Type B pancreatic cell (in vitro differentiated cells): ENCODE measurements around the gene PTPA. TPM values are rescaled to one million over a fixed set of nuclear protein-coding genes. Genes with fewer than 3 reads are reported as not detected.

ENCODE experiments used
- DNase-seq: peaks from one replicate; pipeline ENCODE4 v3.0.0; 2021; ENCODE audit warnings: mixed read lengths; ENCODE audit not compliant: unreplicated experiment; ENCODE audit errors: extremely low spot score
- H3K27ac Mint-ChIP-seq: 2 replicates; pipeline ENCODE4 v1.8.0; 2021; ENCODE audit warnings: mild to moderate bottlenecking, mixed read lengths
- H3K27me3 Mint-ChIP-seq: 2 replicates; pipeline ENCODE4 v1.8.0; 2021; ENCODE audit warnings: mixed read lengths
- H3K36me3 Mint-ChIP-seq: 2 replicates; pipeline ENCODE4 v1.8.0; 2021; ENCODE audit warnings: mixed read lengths
- H3K4me1 Mint-ChIP-seq: one replicate; pipeline ENCODE4 v1.8.0; 2021; ENCODE audit warnings: mixed read lengths; ENCODE audit not compliant: unreplicated experiment
- H3K4me3 Mint-ChIP-seq: 2 replicates; pipeline ENCODE4 v1.8.0; 2021; ENCODE audit warnings: mild to moderate bottlenecking, mixed read lengths
- H3K9me3 Mint-ChIP-seq: 2 replicates; pipeline ENCODE4 v1.8.0; 2021; ENCODE audit warnings: mixed read lengths
- CTCF ChIP-seq: fragments of 200-600 bp; sonication (generic); conservative IDR thresholded peaks from 2 replicates; pipeline ENCODE4 v1.5.0; 2021; ENCODE audit warnings: antibody characterized with exemption, mild to moderate bottlenecking
- total RNA-seq: library from RNA; stranded (reverse); gene quantifications from 2 replicates; pipeline ENCODE4 v1.2.1, GENCODE V29; 2021; ENCODE audit warnings: low replicate concordance

PTPA gene
- total RNA-seq, 1 donor from 2014 or later: 102 TPM

- Mint-ChIP-seq H3K36me3 (no peaks in the 10 kb centered on the region), H3K27me3 (no peaks in the 10 kb centered on the region), H3K4me1 (peaks cover 22% of the 10 kb centered on the region), H3K4me3 (peak overlapping the region; percentile 84), H3K27ac (peak overlapping the region; percentile 59), H3K9me3 (no peaks in the 10 kb centered on the region)
- no peak for DNase-seq
- no peak for TF ChIP-seq CTCF
Measured at GRCh38 chr9:129178568-129179382, 67.6 kb downstream of the PTPA start.

GRCh38 chr9:129181246-129181645 lies 70.0 kb downstream of the PTPA start:
- no peak for TF ChIP-seq CTCF
- Mint-ChIP-seq H3K4me3 (no peak overlapping the region), H3K27me3 (no peaks in the 10 kb centered on the region), H3K9me3 (no peaks in the 10 kb centered on the region), H3K36me3 (no peaks in the 10 kb centered on the region), H3K27ac (no peak overlapping the region), H3K4me1 (peaks cover 42% of the 10 kb centered on the region)
- DNase-seq: no peak

GRCh38 chr9:129182122-129182521 lies 70.9 kb downstream of the PTPA start:
- Mint-ChIP-seq H3K4me3 (no peak overlapping the region), H3K27me3 (no peaks in the 10 kb centered on the region), H3K4me1 (peaks cover 42% of the 10 kb centered on the region), H3K36me3 (no peaks in the 10 kb centered on the region), H3K9me3 (no peaks in the 10 kb centered on the region), H3K27ac (peak overlapping the region; percentile 29)
- no peak for TF ChIP-seq CTCF
- DNase-seq: no peak

- Mint-ChIP-seq H3K9me3 (no peaks in the 10 kb centered on the region), H3K4me3 (no peak overlapping the region), H3K4me1 (peaks cover 42% of the 10 kb centered on the region), H3K27me3 (no peaks in the 10 kb centered on the region), H3K36me3 (no peaks in the 10 kb centered on the region), H3K27ac (peak overlapping the region; percentile 29)
- peak; percentile 74 for TF ChIP-seq CTCF
- no peak for DNase-seq
Measured at GRCh38 chr9:129182625-129183494, 71.6 kb downstream of the PTPA start.

- Mint-ChIP-seq H3K27me3 (no peaks in the 10 kb centered on the region), H3K9me3 (no peaks in the 10 kb centered on the region), H3K36me3 (no peaks in the 10 kb centered on the region), H3K4me1 (peaks cover 42% of the 10 kb centered on the region), H3K27ac (peak overlapping the region; percentile 9), H3K4me3 (peak overlapping the region; percentile 29)
- no peak for TF ChIP-seq CTCF
- no peak for DNase-seq
Measured at GRCh38 chr9:129183495-129184218, 72.4 kb downstream of the PTPA start.
